Chondrocyte (in vitro differentiated cells): Measurements from ENCODE around the gene ALS2CL. TPM values are rescaled to one million over a fixed set of nuclear protein-coding genes. Genes with fewer than 3 reads are reported as not detected.

ENCODE experiments used
- DNase-seq: peaks from one replicate; pipeline ENCODE4 v3.0.0; 2021; ENCODE audit warnings: mixed read lengths, low spot score
- H3K27ac Mint-ChIP-seq: one replicate; pipeline ENCODE4 v1.8.0; 2021; ENCODE audit warnings: mild to moderate bottlenecking, moderate library complexity, mixed read lengths; ENCODE audit not compliant: unreplicated experiment
- H3K27me3 Mint-ChIP-seq: 2 replicates; pipeline ENCODE4 v1.8.0; 2021; ENCODE audit warnings: low read depth, mixed read lengths
- H3K36me3 Mint-ChIP-seq: 2 replicates; pipeline ENCODE4 v1.8.0; 2021; ENCODE audit warnings: low read depth, mixed read lengths
- H3K4me1 Mint-ChIP-seq: 2 replicates; pipeline ENCODE4 v1.8.0; 2021; ENCODE audit warnings: low read depth, mild to moderate bottlenecking, mixed read lengths
- H3K4me3 Mint-ChIP-seq: one replicate; pipeline ENCODE4 v1.8.0; 2021; ENCODE audit warnings: mild to moderate bottlenecking, moderate library complexity, mixed read lengths; ENCODE audit not compliant: unreplicated experiment
- H3K9me3 Mint-ChIP-seq: 2 replicates; pipeline ENCODE4 v1.8.0; 2021; ENCODE audit warnings: low read depth, mixed read lengths
- CTCF ChIP-seq: fragments of 200-600 bp; sonication (generic); IDR thresholded peaks from 2 replicates; pipeline ENCODE4 v1.5.0; 2021; ENCODE audit warnings: antibody characterized with exemption, mild to moderate bottlenecking, moderate library complexity
- total RNA-seq: library from RNA; stranded (reverse); gene quantifications from 3 replicates; pipeline ENCODE4 v1.2.1, GENCODE V29; 2021

Gene ALS2CL
- total RNA-seq, 1 donor from 2014 or later: 3.6 TPM

DNA sequence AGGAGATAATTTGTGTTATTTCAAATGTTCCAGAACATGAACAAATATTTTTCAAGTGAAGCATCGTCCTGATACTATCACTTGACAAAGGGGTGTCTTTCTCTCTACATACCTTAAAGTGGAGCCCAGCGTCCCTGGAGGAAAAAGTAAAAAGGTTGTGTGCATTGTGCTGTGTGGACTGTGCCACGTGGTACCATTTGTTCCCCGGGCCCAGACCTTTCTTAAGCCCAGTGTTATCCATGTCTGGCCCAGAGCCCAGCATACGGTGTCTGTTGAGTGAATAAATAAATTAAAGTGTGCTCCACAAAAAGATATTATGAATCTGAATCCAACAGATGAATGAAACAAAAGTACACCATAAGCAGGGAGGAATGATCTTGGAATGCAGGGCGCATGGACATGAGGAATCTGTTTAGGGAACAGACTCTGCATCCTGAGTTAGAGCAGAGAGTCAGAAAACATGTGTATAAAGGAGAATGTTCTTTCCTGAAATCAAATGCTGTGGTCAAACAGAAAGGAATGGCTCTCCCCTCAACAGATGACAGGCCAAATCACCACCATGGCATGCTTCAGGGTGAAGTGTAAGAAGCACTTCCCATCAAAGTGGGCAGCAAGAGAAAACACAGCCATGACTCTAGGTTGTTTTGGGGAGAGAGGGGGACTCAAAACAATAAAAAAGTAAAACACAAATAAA, 32.3 kb upstream of the ALS2CL start:
- Mint-ChIP-seq H3K4me3 (no peak overlapping the region), H3K27ac (no peak overlapping the region), H3K9me3 (peaks cover 4% of the 10 kb centered on the region), H3K27me3 (peaks cover 15% of the 10 kb centered on the region), H3K4me1 (peaks cover 13% of the 10 kb centered on the region), H3K36me3 (no peaks in the 10 kb centered on the region)
- DNase-seq: no peak
- TF ChIP-seq CTCF: no peak

DNA sequence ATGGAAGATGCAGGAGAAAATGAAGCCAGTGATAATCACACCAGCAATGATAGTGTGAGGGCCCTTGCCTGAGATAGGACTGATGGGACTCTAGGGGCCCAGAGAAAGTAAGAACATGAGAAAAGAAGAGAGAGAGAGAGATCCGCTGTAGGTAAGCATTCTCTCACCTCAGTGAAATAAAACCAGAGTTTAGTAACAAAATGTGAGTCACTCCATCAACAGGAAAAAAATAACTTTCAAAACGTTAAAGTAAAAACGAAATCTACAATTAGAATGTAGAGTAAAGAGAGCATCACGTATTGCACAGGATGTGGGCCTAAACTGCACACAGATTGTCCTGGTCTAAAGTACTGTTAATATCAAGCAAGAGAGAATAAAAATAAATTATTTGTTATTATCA, 30.9 kb upstream of the ALS2CL start:
- no peak for DNase-seq
- H3K4me3 Mint-ChIP-seq: no peak overlapping the region
- peaks cover 4% of the 10 kb centered on the region for H3K9me3 Mint-ChIP-seq
- no peak for TF ChIP-seq CTCF
- peaks cover 11% of the 10 kb centered on the region for H3K27me3 Mint-ChIP-seq
- no peaks in the 10 kb centered on the region for H3K36me3 Mint-ChIP-seq
- peaks cover 13% of the 10 kb centered on the region for H3K4me1 Mint-ChIP-seq
- no peak overlapping the region for H3K27ac Mint-ChIP-seq

GRCh38 chr3:46722443-46722842, 29.0 kb upstream of the ALS2CL start:
- no peak for TF ChIP-seq CTCF
- no peak overlapping the region for H3K4me3 Mint-ChIP-seq
- no peak overlapping the region for H3K27ac Mint-ChIP-seq
- H3K36me3 Mint-ChIP-seq: no peaks in the 10 kb centered on the region
- peaks cover 4% of the 10 kb centered on the region for H3K9me3 Mint-ChIP-seq
- H3K4me1 Mint-ChIP-seq: peaks cover 13% of the 10 kb centered on the region
- DNase-seq: no peak
- peaks cover 3% of the 10 kb centered on the region for H3K27me3 Mint-ChIP-seq

DNA sequence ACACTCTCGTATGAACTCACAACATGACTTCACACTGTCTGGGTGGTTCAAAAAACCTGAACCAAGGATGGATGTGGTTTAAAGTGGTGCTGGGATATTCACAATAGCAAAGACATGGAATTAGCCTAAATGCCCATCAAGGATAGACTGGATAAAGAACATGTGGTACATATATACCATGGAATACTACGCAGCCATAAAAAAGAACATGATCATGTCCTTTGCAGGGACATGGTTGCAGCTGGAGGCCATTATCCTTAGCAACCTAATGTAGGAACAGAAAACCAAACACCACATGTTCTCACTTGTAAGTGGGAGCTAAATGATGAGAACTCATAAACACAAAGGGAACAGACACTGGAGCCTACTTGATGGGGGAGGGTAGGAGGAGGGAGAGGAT, 27.5 kb upstream of the ALS2CL start:
- Mint-ChIP-seq H3K36me3 (no peaks in the 10 kb centered on the region), H3K4me1 (peaks cover 11% of the 10 kb centered on the region), H3K27ac (no peak overlapping the region), H3K4me3 (no peak overlapping the region), H3K27me3 (peaks cover 5% of the 10 kb centered on the region), H3K9me3 (peaks cover 4% of the 10 kb centered on the region)
- no peak for DNase-seq
- TF ChIP-seq CTCF: no peak

- Mint-ChIP-seq H3K9me3 (peaks cover 4% of the 10 kb centered on the region), H3K36me3 (no peaks in the 10 kb centered on the region), H3K4me1 (no peaks in the 10 kb centered on the region), H3K4me3 (no peak overlapping the region), H3K27me3 (peaks cover 5% of the 10 kb centered on the region), H3K27ac (no peak overlapping the region)
- no peak for TF ChIP-seq CTCF
- no peak for DNase-seq
Observed at GRCh38 chr3:46719735-46720271, 26.3 kb upstream of the ALS2CL start.
